SK-N-SH (cell line): Measurements from ENCODE around the gene HELB.

Experiments used
- FOXM1 ChIP-seq: IDR thresholded peaks from 2 replicates; pipeline ENCODE4 v1.4.0; 2012; ENCODE audit warnings: low read depth, mild to moderate bottlenecking
- POLR2AphosphoS5 ChIP-seq: IDR thresholded peaks from 2 replicates; pipeline ENCODE4 v1.6.1; 2012; ENCODE audit warnings: low read depth, low read length
- TF ChIP-seq, protein P1 (sequence below): fragments of 200-600 bp; sonication (generic); IDR thresholded peaks from 2 replicates; pipeline ENCODE4 v1.6.1; 2017; ENCODE audit warnings: antibody characterized with exemption, mild to moderate bottlenecking, moderate library complexity

GRCh38 chr12:66375560-66375959, 73.3 kb downstream of the HELB start:
- TF ChIP-seq POLR2AphosphoS5 (no peak), FOXM1 (no peak)
- TF ChIP-seq, protein P1, sequence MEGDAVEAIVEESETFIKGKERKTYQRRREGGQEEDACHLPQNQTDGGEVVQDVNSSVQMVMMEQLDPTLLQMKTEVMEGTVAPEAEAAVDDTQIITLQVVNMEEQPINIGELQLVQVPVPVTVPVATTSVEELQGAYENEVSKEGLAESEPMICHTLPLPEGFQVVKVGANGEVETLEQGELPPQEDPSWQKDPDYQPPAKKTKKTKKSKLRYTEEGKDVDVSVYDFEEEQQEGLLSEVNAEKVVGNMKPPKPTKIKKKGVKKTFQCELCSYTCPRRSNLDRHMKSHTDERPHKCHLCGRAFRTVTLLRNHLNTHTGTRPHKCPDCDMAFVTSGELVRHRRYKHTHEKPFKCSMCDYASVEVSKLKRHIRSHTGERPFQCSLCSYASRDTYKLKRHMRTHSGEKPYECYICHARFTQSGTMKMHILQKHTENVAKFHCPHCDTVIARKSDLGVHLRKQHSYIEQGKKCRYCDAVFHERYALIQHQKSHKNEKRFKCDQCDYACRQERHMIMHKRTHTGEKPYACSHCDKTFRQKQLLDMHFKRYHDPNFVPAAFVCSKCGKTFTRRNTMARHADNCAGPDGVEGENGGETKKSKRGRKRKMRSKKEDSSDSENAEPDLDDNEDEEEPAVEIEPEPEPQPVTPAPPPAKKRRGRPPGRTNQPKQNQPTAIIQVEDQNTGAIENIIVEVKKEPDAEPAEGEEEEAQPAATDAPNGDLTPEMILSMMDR: no peak
